ENCODE results near the gene SLC6A1. TPM values are rescaled to one million over a fixed set of nuclear protein-coding genes. Genes with fewer than 3 reads are reported as not detected.

The SLC6A1 gene
- total RNA-seq, 2 experiments from 2014 or later = not detected

- H3K9me2 ChIP-seq (ENCODE audit: insufficient read depth, low read length) = no peaks in the 10 kb centered on the region
- H3K27ac ChIP-seq (ENCODE audit: low read depth, low read length, poor library complexity, severe bottlenecking) = no peak overlapping the region
- H3K4me2 ChIP-seq (ENCODE audit: low read length) = no peak overlapping the region
- no peaks in the 10 kb centered on the region for H3K36me3 ChIP-seq (ENCODE audit: insufficient read depth, low read length)
- TF ChIP-seq CTCF (conservative IDR thresholded peaks at IDR 0.05; ENCODE audit: low read length) = no peak
- TF ChIP-seq EZH2phosphoT487 (IDR thresholded peaks at IDR 0.05; ENCODE audit: borderline replicate concordance, low read depth, low read length) = no peak
- DNase-seq (ENCODE audit: low spot score) = no peak
- ChIA-PET POLR2A (no interaction called here), CTCF (ENCODE audit: unreplicated experiment) (no interaction called here)
- no peak overlapping the region for H3K4me3 ChIP-seq (ENCODE audit: low read depth, low read length, poor library complexity, severe bottlenecking)
- no TSS peak for BruUV-seq (replicated peaks)
- H2AFZ ChIP-seq (ENCODE audit: low read length) = no peak overlapping the region
- no peaks in the 10 kb centered on the region for H4K20me1 ChIP-seq (ENCODE audit: insufficient read depth, low read length)
- H3K79me2 ChIP-seq (ENCODE audit: insufficient read depth, low read depth, low read length) = no peaks in the 10 kb centered on the region
- intact Hi-C loops (cut with micrococcal nuclease; ENCODE audit: unreplicated experiment) = no loop called here
- H3K4me1 ChIP-seq (ENCODE audit: insufficient read depth, low read length, poor library complexity, severe bottlenecking) = no peaks in the 10 kb centered on the region
- no peaks in the 10 kb centered on the region for H3K9me3 ChIP-seq (ENCODE audit: low read length)
Observed at GRCh38 chr3:11080492-11080891, 87.9 kb downstream of the SLC6A1 start.

- Histone ChIP-seq H3K4me2 (ENCODE audit: low read length) (no peak overlapping the region), H3K79me2 (ENCODE audit: insufficient read depth, low read depth, low read length) (no peaks in the 10 kb centered on the region), H3K9me2 (ENCODE audit: insufficient read depth, low read length) (no peaks in the 10 kb centered on the region), H3K4me3 (ENCODE audit: low read depth, low read length, poor library complexity, severe bottlenecking) (no peak overlapping the region), H2AFZ (ENCODE audit: low read length) (no peak overlapping the region), H3K4me1 (ENCODE audit: insufficient read depth, low read length, poor library complexity, severe bottlenecking) (no peaks in the 10 kb centered on the region), H3K9me3 (ENCODE audit: low read length) (no peaks in the 10 kb centered on the region), H3K27ac (ENCODE audit: low read depth, low read length, poor library complexity, severe bottlenecking) (no peak overlapping the region), H4K20me1 (ENCODE audit: insufficient read depth, low read length) (no peaks in the 10 kb centered on the region), H3K36me3 (ENCODE audit: insufficient read depth, low read length) (no peaks in the 10 kb centered on the region)
- intact Hi-C loops (cut with micrococcal nuclease; ENCODE audit: unreplicated experiment) = no loop called here
- TF ChIP-seq EZH2phosphoT487 (IDR thresholded peaks at IDR 0.05; ENCODE audit: borderline replicate concordance, low read depth, low read length) = no peak
- no peak for TF ChIP-seq CTCF (conservative IDR thresholded peaks at IDR 0.05; ENCODE audit: low read length)
- BruUV-seq (replicated peaks) = no TSS peak
- CTCF ChIA-PET (ENCODE audit: unreplicated experiment) = no interaction called here
- POLR2A ChIA-PET = no interaction called here
- DNase-seq (ENCODE audit: low spot score) = no peak
Observed at GRCh38 chr3:11084098-11084497, 91.5 kb downstream of the SLC6A1 start.

- Histone ChIP-seq H4K20me1 (ENCODE audit: insufficient read depth, low read length) (no peaks in the 10 kb centered on the region), H3K4me1 (ENCODE audit: insufficient read depth, low read length, poor library complexity, severe bottlenecking) (no peaks in the 10 kb centered on the region), H3K4me2 (ENCODE audit: low read length) (no peak overlapping the region), H3K4me3 (ENCODE audit: low read depth, low read length, poor library complexity, severe bottlenecking) (no peak overlapping the region), H3K79me2 (ENCODE audit: insufficient read depth, low read depth, low read length) (no peaks in the 10 kb centered on the region), H3K9me3 (ENCODE audit: low read length) (no peaks in the 10 kb centered on the region), H3K36me3 (ENCODE audit: insufficient read depth, low read length) (no peaks in the 10 kb centered on the region), H3K9me2 (ENCODE audit: insufficient read depth, low read length) (no peaks in the 10 kb centered on the region), H3K27ac (ENCODE audit: low read depth, low read length, poor library complexity, severe bottlenecking) (no peak overlapping the region), H2AFZ (ENCODE audit: low read length) (no peak overlapping the region)
- no TSS peak for BruUV-seq (replicated peaks)
- CTCF ChIA-PET (ENCODE audit: unreplicated experiment) = no interaction called here
- POLR2A ChIA-PET = no interaction called here
- no peak for TF ChIP-seq EZH2phosphoT487 (IDR thresholded peaks at IDR 0.05; ENCODE audit: borderline replicate concordance, low read depth, low read length)
- no peak for TF ChIP-seq CTCF (conservative IDR thresholded peaks at IDR 0.05; ENCODE audit: low read length)
- DNase-seq (ENCODE audit: low spot score) = no peak
- intact Hi-C loops (cut with micrococcal nuclease; ENCODE audit: unreplicated experiment) = no loop called here
Observed at GRCh38 chr3:11084677-11085076, 92.1 kb downstream of the SLC6A1 start.
